K562 (cell line): ENCODE measurements around the gene RNF213. TPM values are rescaled to one million over a fixed set of nuclear protein-coding genes. Genes with fewer than 3 reads are reported as not detected.
A peak's percentile ranks its signal among the peaks of the same experiment; 100 is the strongest.

ENCODE experiments used
- ATAC-seq: fragments of 200-7000 bp; cut with Tn5 transposase; 3 replicates; pipeline ENCODE4 v1.9.1; 2020; ENCODE audit warnings: moderate library complexity
- BruUV-seq: library from RNA; stranded (reverse); fragments of 400-500 nt; replicated peaks from 2 replicates; lab custom pipeline; 2021; lab: Mats Ljungman, UMichigan
- CTCF ChIA-PET: fragments of 300-600 bp; formaldehyde crosslinking; extraction: SDS; loops from one replicate; lab custom pipeline; 2021; ENCODE audit warnings: low intra/inter-chr PET ratio; lab: Yijun Ruan, JAX
- POLR2A ChIA-PET: fragments of 300-600, 350-650 bp; sonication (Branson Sonifier 250); formaldehyde crosslinking; extraction: SDS; loops from one replicate; lab custom pipeline; 2021; ENCODE audit warnings: antibody characterized with exemption, inconsistent platforms; lab: Yijun Ruan, JAX
- DNase-seq, 4 experiments: peaks; one replicate each; pipeline versions ENCODE4 v3.0.0 to v3.0.0-alpha.2; 2011 to 2018; ENCODE audit warnings: low spot score in 3 of 4, mixed read lengths in 3 of 4; ENCODE audit errors: extremely low read depth in 1 of 4
- FAIRE-seq: peaks from 2 replicates; lab custom pipeline; 2011; peaks lifted over from hg19 to GRCh38; lab: Jason Lieb, UNC
- H2AFZ ChIP-seq: 2 replicates; pipeline ENCODE4 v1.6.0; 2011; ENCODE audit warnings: low read depth, low read length, control low read depth, inconsistent platforms
- H3K27ac ChIP-seq: fragments of 200-600 bp; 3 replicates; pipeline ENCODE4 v1.8.0; 2011; ENCODE audit warnings: low read depth, mild to moderate bottlenecking, control low read depth, inconsistent platforms, low read length, moderate library complexity, mixed read lengths; ENCODE audit errors: extremely low read depth
- H3K27me3 ChIP-seq, 2 experiments: fragments of 300-600 bp in 1 of 2; 2 replicates in 1 of 2; 3 replicates in 1 of 2; pipeline versions ENCODE4 v1.6.0 to v1.8.0; 2011; ENCODE audit warnings: inconsistent platforms in 2 of 2, low read length in 2 of 2, mild to moderate bottlenecking in 1 of 2, mixed read lengths in 1 of 2, moderate library complexity in 1 of 2; ENCODE audit not compliant: control insufficient read depth in 2 of 2, insufficient read depth in 2 of 2
- H3K36me3 ChIP-seq: fragments of 300-600 bp; 3 replicates; pipeline ENCODE4 v1.8.0; 2011; ENCODE audit warnings: mild to moderate bottlenecking, low read length, inconsistent platforms; ENCODE audit not compliant: control insufficient read depth, insufficient read depth
- H3K4me1 ChIP-seq, 2 experiments: fragments of 200-600 bp in 1 of 2; replicated peaks in 1 of 2; 2 replicates in 1 of 2; 3 replicates in 1 of 2; pipeline versions ENCODE4 v1.5.1 to v1.8.0; 2011; ENCODE audit warnings: inconsistent platforms in 2 of 2, low read length in 2 of 2, mild to moderate bottlenecking in 1 of 2, mixed read lengths in 1 of 2, moderate library complexity in 1 of 2; ENCODE audit not compliant: control insufficient read depth in 2 of 2, insufficient read depth in 2 of 2
- H3K4me2 ChIP-seq: 2 replicates; pipeline ENCODE4 v1.6.1; 2011; ENCODE audit warnings: low read length, control low read depth, inconsistent platforms, mixed read lengths; ENCODE audit not compliant: insufficient read depth
- H3K4me3 ChIP-seq: fragments of 200-600 bp; sonication (generic), shearing (Covaris generic); 2 replicates; pipeline ENCODE4 v1.5.1; 2016; ENCODE audit warnings: control low read depth, inconsistent platforms
- H3K79me2 ChIP-seq: fragments of 200-600 bp; 3 replicates; pipeline ENCODE4 v1.8.0; 2011; ENCODE audit warnings: low read length, inconsistent platforms; ENCODE audit not compliant: control insufficient read depth, insufficient read depth
- H3K9ac ChIP-seq, 2 experiments: 2 replicates each; pipeline versions ENCODE4 v1.6.0 to v1.6.1; 2011; ENCODE audit warnings: low read depth in 2 of 2, low read length in 2 of 2, control low read depth in 1 of 2, inconsistent platforms in 1 of 2, mild to moderate bottlenecking in 1 of 2, mixed read lengths in 1 of 2; ENCODE audit not compliant: insufficient read depth in 1 of 2
- H3K9me1 ChIP-seq: one replicate; pipeline ENCODE4 v1.6.0; 2011; ENCODE audit warnings: inconsistent platforms, mild to moderate bottlenecking, low read length, moderate library complexity; ENCODE audit not compliant: control insufficient read depth, insufficient read depth
- H3K9me3 ChIP-seq: replicated peaks from 2 replicates; pipeline ENCODE4 v1.5.1; 2011; ENCODE audit warnings: low read depth, low read length, inconsistent platforms; ENCODE audit not compliant: control insufficient read depth, insufficient read depth
- H4K20me1 ChIP-seq: replicated peaks from 2 replicates; pipeline ENCODE4 v1.6.1; 2011; ENCODE audit warnings: low read length, inconsistent platforms, mixed read lengths; ENCODE audit not compliant: control insufficient read depth, insufficient read depth
- CEBPG ChIP-seq, 3 experiments: fragments of 200-800 bp in 1 of 3; sonication (Bioruptor generic) in 1 of 3; sonication (generic) in 1 of 3; formaldehyde crosslinking in 1 of 3; IDR thresholded peaks in 2 of 3; conservative IDR thresholded peaks in 1 of 3; 2 replicates each; pipeline versions ENCODE4 v1.6.1 to v1.8.0; 2016 to 2022; ENCODE audit warnings: missing compliant biosample characterization in 2 of 3, missing genetic modification characterization in 2 of 3, mild to moderate bottlenecking in 1 of 3, missing genetic modification reagents in 1 of 3
- CREB5 ChIP-seq: fragments of 250-450 bp; sonication (Bioruptor Pico); IDR thresholded peaks from 2 replicates; pipeline ENCODE4 v1.5.0; 2020; ENCODE audit warnings: mild to moderate bottlenecking
- NFIC ChIP-seq: fragments of 450-650 bp; IDR thresholded peaks from 2 replicates; pipeline ENCODE4 v1.6.1; 2017; ENCODE audit warnings: mild to moderate bottlenecking, inconsistent platforms
- PTTG1 ChIP-seq: fragments of 450-650 bp; IDR thresholded peaks from 2 replicates; pipeline ENCODE4 v1.6.1; 2016; ENCODE audit warnings: low read depth, mild to moderate bottlenecking, missing genetic modification characterization, missing compliant biosample characterization
- RBBP5 ChIP-seq: fragments of 200-600 bp; sonication (generic); IDR thresholded peaks from 2 replicates; pipeline ENCODE4 v1.6.1; 2012; ENCODE audit warnings: borderline replicate concordance, mild to moderate bottlenecking, low read length, control low read depth, inconsistent platforms; ENCODE audit not compliant: insufficient read depth, poor library complexity, severe bottlenecking
- RFX5 ChIP-seq: IDR thresholded peaks from 2 replicates; pipeline ENCODE4 v1.6.1; 2011; ENCODE audit warnings: low read depth, mild to moderate bottlenecking, improper control_type of control experiment, low read length
- STAT5B ChIP-seq: fragments of 250-450 bp; sonication (Bioruptor Pico); IDR thresholded peaks from 2 replicates; pipeline ENCODE4 v1.8.0; 2021; ENCODE audit warnings: mild to moderate bottlenecking, inconsistent platforms
- THAP12 ChIP-seq: fragments of 250-450 bp; sonication (Bioruptor Pico); IDR thresholded peaks from 2 replicates; pipeline ENCODE4 v1.9.0; 2021; ENCODE audit warnings: mild to moderate bottlenecking, inconsistent platforms
- USF1 ChIP-seq: sonication (generic); formaldehyde crosslinking; IDR thresholded peaks from 2 replicates; pipeline ENCODE4 v1.9.0; 2022; ENCODE audit warnings: mild to moderate bottlenecking, missing genetic modification reagents
- ZFPM2 ChIP-seq: fragments of 250-450 bp; sonication (Bioruptor Pico); IDR thresholded peaks from 2 replicates; pipeline ENCODE4 v1.5.1; 2022; ENCODE audit warnings: mild to moderate bottlenecking
- ZNF717 ChIP-seq: fragments of 250-450 bp; sonication (Bioruptor Pico); IDR thresholded peaks from 2 replicates; pipeline ENCODE4 v1.5.0; 2021
- WGBS: fragments of 100-300 bp; shearing (Covaris generic); methylation state at CpG from one replicate; pipeline ENCODE4 v1.1.6; 2016; ENCODE audit warnings: low coverage, mixed read lengths; ENCODE audit not compliant: insufficient coverage; ENCODE audit errors: missing lambda C conversion rate; 5-methylcytosine and 5-hydroxymethylcytosine counted together
- in situ Hi-C: fragments of 300-500 bp; cut with MboI; formaldehyde crosslinking; loops from 4 replicates; pipeline ENCODE4 v1.15.0; 2018; ENCODE audit warnings: inconsistent platforms, mixed read lengths
- intact Hi-C: fragments of 100-400 bp; cut with micrococcal nuclease; formaldehyde crosslinking; loops from 2 replicates; pipeline ENCODE4 v1.14.2; 2022
- polyA plus RNA-seq, 8 experiments: library from polyadenylated mRNA; depleted of rRNA in 4 of 8; stranded (reverse) in 5 of 8; unstranded in 3 of 8; fragments of >200 nt; fragmentation: Nextera tagmentation in 2 of 8; fragmentation: Illumina TruSeq in 1 of 8; extraction: Ambion mirVana in 2 of 8; extraction: Trizol in 1 of 8; gene quantifications; 2 replicates each; pipeline versions ENCODE4 v1.2.1 to v1.2.3, GENCODE V29; 2011 to 2014; ENCODE audit warnings: inconsistent platforms in 1 of 8, missing spikeins in 1 of 8
- total RNA-seq, 7 experiments: library from RNA; depleted of rRNA in 6 of 7; stranded (reverse); fragments of >200 nt in 6 of 7; fragmentation: Illumina TruSeq in 2 of 7; extraction: Trizol in 2 of 7; gene quantifications; 2 replicates each; pipeline versions ENCODE4 v1.2.1 to v1.2.3, GENCODE V29; 2011 to 2021; ENCODE audit warnings: low replicate concordance in 1 of 7
- TF ChIP-seq, protein P1 (sequence below): sonication (generic); formaldehyde crosslinking; IDR thresholded peaks from 2 replicates; pipeline ENCODE4 v1.8.1; 2023; ENCODE audit warnings: mild to moderate bottlenecking, missing genetic modification reagents, moderate library complexity
- TF ChIP-seq, protein P2 (sequence below): sonication (generic); formaldehyde crosslinking; IDR thresholded peaks from 2 replicates; pipeline ENCODE4 v1.8.1; 2022; ENCODE audit warnings: missing genetic modification reagents

Gene RNF213
- total and polyA plus RNA-seq, 9 of the 15 experiments (the other 6 are each of a cell fraction or from before 2014, with no cell fraction given): 5.3 to 33.6 (median 17.9) TPM

DNA sequence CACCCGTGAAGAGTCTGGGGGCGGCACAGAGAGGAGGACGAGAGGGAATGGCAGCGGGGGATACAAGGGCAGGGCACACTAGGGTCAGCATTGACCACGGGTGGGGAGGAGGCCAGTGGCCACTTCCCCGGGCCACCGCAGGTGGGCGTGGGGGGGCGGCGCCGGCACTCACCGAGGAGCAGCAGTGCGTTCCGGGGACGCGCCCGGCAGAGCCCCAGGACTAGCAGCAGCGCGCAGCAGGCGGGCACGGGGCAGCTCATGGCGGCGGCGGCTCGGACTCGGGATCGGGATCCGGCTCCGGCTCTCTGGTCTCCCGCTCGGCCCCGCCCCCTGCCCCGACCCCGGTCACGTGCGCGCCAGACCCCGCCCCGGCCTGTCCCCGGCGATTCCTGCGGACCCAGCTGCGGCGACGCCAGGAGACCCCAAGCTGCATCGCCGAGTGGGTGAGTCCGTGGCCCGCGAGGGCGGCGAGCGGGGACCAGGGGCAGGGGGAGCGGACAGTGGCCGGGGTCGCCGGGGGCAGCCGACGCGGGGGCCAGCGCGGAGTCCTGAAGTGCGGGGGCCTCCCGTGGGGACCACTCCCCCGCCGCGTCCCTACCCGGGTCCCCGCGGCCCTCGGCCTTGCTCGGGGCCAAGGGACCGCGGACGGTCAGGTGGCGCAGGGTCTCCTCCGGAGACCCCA, 40.5 kb upstream of the RNF213 start, which contains the start of the genes SGSH and SLC26A11:
TSS of gene SGSH (minus strand) at position 280 of the 682 bp plus-strand sequence. CDS start at position 260, 20 bp downstream.
TSS of gene SLC26A11 (plus strand) at position 374 of the 682 bp plus-strand sequence. CDS start 1,134 bp downstream, outside the sequence.
- WGBS: 0% methylated on average over 11 of the region's 77 CpGs
- POLR2A ChIA-PET: interaction anchor here (1.8 kb wide), 1 partner anchor 8 kb away, joined by 9 read pairs; no protein-coding TSS in a partner anchor
- intact Hi-C loops: no loop called here
- Histone ChIP-seq H3K9me3 (no peaks in the 10 kb centered on the region), H3K4me2 (peak within 1 kb of the TSS; percentile 87), H3K27me3 (no peaks in the 10 kb centered on the region), H3K4me1 (peaks cover 9 to 46% of the 10 kb centered on the region in 2 experiments; a peak in 4 of 5 replicates), H3K9me1 (no peaks in the 10 kb centered on the region), H4K20me1 (0 out of 2 replicates have a peak, but pooled peaks cover 7% of the 10 kb centered on the region), H2AFZ (peak within 1 kb of the TSS; percentile 83), H3K36me3 (peaks cover 17% of the 10 kb centered on the region; the same call in 1 of the 3 replicates), H3K4me3 (peak within 1 kb of the TSS; percentile 51), H3K27ac (peak within 1 kb of the TSS; percentile 51), H3K9ac (peak within 1 kb of the TSS; percentile 75 to 96), H3K79me2 (peaks cover 3% of the 10 kb centered on the region; the same call in 1 of the 3 replicates)
- no peak for FAIRE-seq
- CTCF ChIA-PET: no interaction called here
- in situ Hi-C loops: no loop called here
- DNase-seq: peak; percentile 72 to 97 (median 93)
- peak; percentile 94 for ATAC-seq
- BruUV-seq: no TSS peak
- TF ChIP-seq ZNF717 (CRISPR knock-in tag): no peak
- TF ChIP-seq RBBP5: no peak
- 0 out of 2 replicates have a peak, but pooled peaks have one; percentile 48 for TF ChIP-seq THAP12 (CRISPR knock-in tag)
- peak; percentile 83 for TF ChIP-seq USF1 (CRISPR knock-in tag)
- TF ChIP-seq STAT5B (CRISPR knock-in tag): no peak
- TF ChIP-seq CREB5 (CRISPR knock-in tag): no peak
- TF ChIP-seq ZFPM2 (CRISPR knock-in tag): no peak
- TF ChIP-seq, protein P1, sequence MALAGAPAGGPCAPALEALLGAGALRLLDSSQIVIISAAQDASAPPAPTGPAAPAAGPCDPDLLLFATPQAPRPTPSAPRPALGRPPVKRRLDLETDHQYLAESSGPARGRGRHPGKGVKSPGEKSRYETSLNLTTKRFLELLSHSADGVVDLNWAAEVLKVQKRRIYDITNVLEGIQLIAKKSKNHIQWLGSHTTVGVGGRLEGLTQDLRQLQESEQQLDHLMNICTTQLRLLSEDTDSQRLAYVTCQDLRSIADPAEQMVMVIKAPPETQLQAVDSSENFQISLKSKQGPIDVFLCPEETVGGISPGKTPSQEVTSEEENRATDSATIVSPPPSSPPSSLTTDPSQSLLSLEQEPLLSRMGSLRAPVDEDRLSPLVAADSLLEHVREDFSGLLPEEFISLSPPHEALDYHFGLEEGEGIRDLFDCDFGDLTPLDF (CRISPR knock-in tag): no peak
- no peak for TF ChIP-seq CEBPG (CRISPR knock-in tag; IDR thresholded peaks at IDR 0.05)
- TF ChIP-seq CEBPG (tag; conservative IDR thresholded peaks at IDR 0.05 in 1 of 2, IDR thresholded peaks at IDR 0.05 in 1 of 2): no peak
- no peak for TF ChIP-seq RFX5
- no peak for TF ChIP-seq PTTG1
- TF ChIP-seq, protein P2, sequence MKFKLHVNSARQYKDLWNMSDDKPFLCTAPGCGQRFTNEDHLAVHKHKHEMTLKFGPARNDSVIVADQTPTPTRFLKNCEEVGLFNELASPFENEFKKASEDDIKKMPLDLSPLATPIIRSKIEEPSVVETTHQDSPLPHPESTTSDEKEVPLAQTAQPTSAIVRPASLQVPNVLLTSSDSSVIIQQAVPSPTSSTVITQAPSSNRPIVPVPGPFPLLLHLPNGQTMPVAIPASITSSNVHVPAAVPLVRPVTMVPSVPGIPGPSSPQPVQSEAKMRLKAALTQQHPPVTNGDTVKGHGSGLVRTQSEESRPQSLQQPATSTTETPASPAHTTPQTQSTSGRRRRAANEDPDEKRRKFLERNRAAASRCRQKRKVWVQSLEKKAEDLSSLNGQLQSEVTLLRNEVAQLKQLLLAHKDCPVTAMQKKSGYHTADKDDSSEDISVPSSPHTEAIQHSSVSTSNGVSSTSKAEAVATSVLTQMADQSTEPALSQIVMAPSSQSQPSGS (CRISPR knock-in tag): no peak
- no peak for TF ChIP-seq NFIC
